SK-N-MC (cell line): ENCODE results near the gene PIAS2.
"Not testable (repeated sequence)": the region's sequence is repeated elsewhere in the genome, so short reads cannot be mapped to it uniquely, and the experiment has no call there.

Experiments
- DNase-seq: peaks from one replicate; pipeline ENCODE4 v3.0.0-alpha.2; 2011; ENCODE audit warnings: low read depth, low spot score
- H3K27ac ChIP-seq: fragments of 200-600 bp; sonication (generic); 2 replicates; pipeline ENCODE4 v1.5.1; 2016; ENCODE audit warnings: mixed run types
- H3K36me3 ChIP-seq: fragments of 200-600 bp; sonication (generic); 2 replicates; pipeline ENCODE4 v1.6.1; 2017; ENCODE audit warnings: antibody characterized with exemption, low read length, mixed read lengths; ENCODE audit not compliant: insufficient read depth
- H3K4me3 ChIP-seq: fragments of 200-600 bp; sonication (generic); 2 replicates; pipeline ENCODE4 v1.5.1; 2016
- H3K9ac ChIP-seq: fragments of 200-600 bp; sonication (generic); 2 replicates; pipeline ENCODE4 v1.8.0; 2017; ENCODE audit warnings: mixed run types, mixed read lengths; ENCODE audit not compliant: insufficient read length
- H3K9me3 ChIP-seq: fragments of 200-600 bp; sonication (generic); 2 replicates; pipeline ENCODE4 v1.6.1; 2017; ENCODE audit warnings: low read depth, mild to moderate bottlenecking, antibody characterized with exemption, low read length, moderate library complexity, mixed read lengths
- EZH2 ChIP-seq: fragments of 200-600 bp; sonication (generic); IDR thresholded peaks from one replicate; pipeline ENCODE4 v1.6.1; 2017; ENCODE audit warnings: antibody characterized with exemption
- FOXP2 ChIP-seq: optimal IDR thresholded peaks from 2 replicates; pipeline ENCODE3; 2011; ENCODE audit warnings: mild to moderate bottlenecking, moderate library complexity; ENCODE audit not compliant: insufficient read depth; ENCODE audit errors: extremely low read length, control extremely low read depth
- POLR2AphosphoS5 ChIP-seq: IDR thresholded peaks from 2 replicates; pipeline ENCODE4 v1.6.1; 2012; ENCODE audit warnings: mild to moderate bottlenecking, low read depth, low read length, borderline replicate concordance

Gene PIAS2

DNA sequence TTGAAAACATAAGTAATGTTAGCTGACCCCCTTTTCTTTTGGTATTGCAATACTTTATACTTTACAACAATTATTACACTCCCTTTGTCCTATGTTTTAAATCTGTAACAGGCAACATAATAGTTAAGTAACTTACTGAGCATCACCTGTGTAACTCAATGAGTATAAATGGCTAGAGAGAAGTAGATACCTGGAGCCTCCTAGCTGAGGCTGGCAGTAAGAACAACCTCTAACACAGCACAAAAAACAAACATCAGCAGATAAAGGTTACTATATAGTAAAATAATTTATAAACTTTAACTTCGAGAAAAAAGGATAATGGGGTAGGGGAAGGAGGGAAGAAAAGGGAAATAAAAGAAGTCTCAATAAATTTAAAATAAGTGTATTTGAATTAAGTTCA is 87.4 kb downstream of the PIAS2 start:
- Histone ChIP-seq H3K36me3 (peaks cover 28% of the 10 kb centered on the region), H3K4me3 (no peak overlapping the region), H3K27ac (no peak overlapping the region), H3K9me3 (no peaks in the 10 kb centered on the region), H3K9ac (no peak overlapping the region)
- DNase-seq = no peak
- no peak for TF ChIP-seq FOXP2

DNA sequence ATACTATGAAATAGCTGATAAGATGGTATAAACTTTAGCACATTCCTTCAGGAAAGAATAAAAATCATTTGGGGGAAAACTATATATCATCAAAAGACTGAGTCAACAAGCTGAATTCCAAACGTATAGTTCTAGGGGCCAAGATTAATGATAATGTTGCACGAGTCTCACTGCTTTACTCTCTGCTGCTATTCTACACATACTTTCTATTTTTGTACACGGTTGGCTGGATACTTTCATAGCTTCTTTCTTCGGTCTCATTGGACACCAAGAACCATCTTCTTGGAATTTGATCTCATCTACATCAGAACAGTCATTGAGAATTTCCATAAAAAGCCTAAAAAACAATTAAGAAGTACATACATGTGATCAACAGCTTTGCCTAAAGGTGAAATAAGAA is 87.8 kb downstream of the PIAS2 start:
- no peak overlapping the region for H3K27ac ChIP-seq
- TF ChIP-seq POLR2AphosphoS5 (no peak), EZH2 (no peak), FOXP2 (no peak)
- DNase-seq = no peak
- no peaks in the 10 kb centered on the region for H3K9me3 ChIP-seq
- H3K9ac ChIP-seq = no peak overlapping the region
- H3K4me3 ChIP-seq = no peak overlapping the region
- peaks cover 28% of the 10 kb centered on the region for H3K36me3 ChIP-seq

DNA sequence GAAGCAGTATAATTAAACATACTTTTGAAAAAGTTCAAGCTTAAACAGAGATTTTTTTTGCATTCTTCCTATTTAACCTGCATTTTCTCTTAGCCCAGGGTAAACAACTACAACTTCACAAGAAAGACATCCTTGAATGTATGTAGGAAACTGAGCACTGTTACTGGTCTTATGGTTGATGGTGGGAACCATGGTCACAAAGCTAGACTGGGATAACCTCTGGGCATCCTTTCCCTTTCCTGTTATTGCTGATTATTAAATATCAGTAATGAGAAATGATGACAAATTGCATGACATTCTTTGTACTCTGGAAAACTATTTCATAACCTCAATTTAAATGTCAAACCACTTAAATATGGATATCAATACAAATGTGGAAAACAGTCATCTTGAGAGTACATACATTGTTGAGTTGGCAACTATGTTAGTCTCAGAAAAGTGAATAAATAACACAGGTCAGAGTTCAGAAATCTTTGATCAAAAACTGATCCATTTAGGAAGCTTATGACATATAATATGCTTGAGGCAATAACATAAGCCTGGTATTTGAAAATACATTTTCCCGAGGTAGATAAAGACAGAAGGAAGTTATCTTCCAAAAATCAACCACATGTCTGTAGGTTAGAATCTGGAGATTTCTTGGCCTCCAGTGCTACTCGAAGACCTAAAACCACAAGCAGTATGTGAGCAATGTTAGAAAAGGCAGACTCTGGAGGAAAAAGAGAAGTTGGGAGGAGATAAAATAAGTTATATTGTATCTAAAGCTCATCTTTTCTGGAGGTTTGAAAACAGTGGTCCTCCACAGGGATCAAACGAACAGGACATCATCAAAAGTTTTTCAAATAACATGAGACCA is 95.2 kb downstream of the PIAS2 start:
- Histone ChIP-seq H3K27ac (no peak overlapping the region), H3K9me3 (no peaks in the 10 kb centered on the region), H3K9ac (no peak overlapping the region), H3K36me3 (peaks cover 8% of the 10 kb centered on the region; the same call in 1 of the 2 replicates), H3K4me3 (no peak overlapping the region)
- DNase-seq = no peak
- no peak for TF ChIP-seq FOXP2

DNA sequence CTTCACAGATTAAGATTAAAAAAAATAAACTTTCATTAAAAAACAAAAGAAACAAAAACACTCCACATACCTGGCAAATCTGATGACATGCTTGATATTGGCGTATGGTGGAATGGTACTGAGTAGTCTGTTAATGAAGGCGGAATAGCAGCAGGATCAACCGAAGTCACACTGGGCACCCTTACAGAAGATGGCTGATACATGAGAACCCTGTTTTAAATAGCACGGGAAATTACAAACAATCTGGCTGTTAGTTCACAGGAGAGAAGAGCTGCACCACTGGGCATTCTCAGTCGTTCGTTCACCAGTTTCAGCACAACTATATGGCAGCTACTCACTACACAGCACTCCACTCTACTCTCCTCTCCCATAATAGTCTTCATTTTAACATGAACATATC is 96.4 kb downstream of the PIAS2 start:
- H3K9ac ChIP-seq = no peak overlapping the region
- H3K9me3 ChIP-seq = no peaks in the 10 kb centered on the region
- no peak for DNase-seq
- H3K27ac ChIP-seq = no peak overlapping the region
- no peak overlapping the region for H3K4me3 ChIP-seq
- TF ChIP-seq EZH2 (no peak), POLR2AphosphoS5 (no peak), FOXP2 (no peak)
- H3K36me3 ChIP-seq = peaks cover 4% of the 10 kb centered on the region; the same call in 1 of the 2 replicates

DNA sequence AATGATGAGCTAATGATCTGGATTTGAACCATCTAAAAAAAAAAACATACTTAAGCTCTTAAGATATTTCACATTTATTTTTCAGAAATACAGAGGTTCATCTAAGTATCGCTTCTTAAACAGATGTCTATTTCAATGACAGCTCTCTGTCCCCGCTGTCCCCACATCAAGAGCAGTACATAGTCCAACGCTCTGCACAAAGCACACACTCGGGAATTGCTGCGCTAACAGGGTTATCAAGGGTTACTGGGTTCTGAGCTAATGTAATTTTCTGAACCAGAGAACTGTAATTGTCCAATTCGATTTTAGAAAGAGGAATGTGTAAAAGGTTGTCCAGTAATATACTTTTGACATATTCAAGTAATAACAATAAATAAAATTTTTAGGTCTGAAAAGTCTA is 101.6 kb downstream of the PIAS2 start:
- Histone ChIP-seq H3K4me3 (no peak overlapping the region), H3K27ac (no peak overlapping the region), H3K36me3 (0 out of 2 replicates have a peak, but pooled peaks cover 3% of the 10 kb centered on the region), H3K9ac (no peak overlapping the region), H3K9me3 (no peaks in the 10 kb centered on the region)
- TF ChIP-seq POLR2AphosphoS5 = no peak
- TF ChIP-seq FOXP2 = no peak
- no peak for TF ChIP-seq EZH2
- DNase-seq = no peak

DNA sequence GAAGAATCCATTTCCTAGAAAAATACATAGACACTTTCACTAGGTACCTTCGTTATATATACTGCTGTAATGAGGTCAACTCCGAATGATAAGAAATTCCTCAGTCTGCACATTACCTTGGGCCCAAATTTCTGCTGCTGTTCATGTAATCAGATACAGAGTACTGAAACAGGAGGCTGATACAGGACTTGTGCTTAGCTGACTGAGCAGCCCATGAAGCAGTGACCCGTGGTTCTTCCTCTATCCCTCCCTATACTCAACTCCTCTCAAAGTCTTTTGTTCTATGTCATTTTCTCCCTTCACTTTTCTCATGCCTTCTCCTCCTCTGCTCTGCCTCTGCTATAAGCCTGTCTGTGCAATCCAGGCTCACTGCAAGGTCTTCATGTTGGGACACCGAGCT is 102.9 kb downstream of the PIAS2 start:
- no peak overlapping the region for H3K9ac ChIP-seq
- no peak for DNase-seq
- H3K9me3 ChIP-seq = no peaks in the 10 kb centered on the region
- no peak overlapping the region for H3K27ac ChIP-seq
- H3K4me3 ChIP-seq = no peak overlapping the region
- TF ChIP-seq EZH2 (no peak), FOXP2 (no peak), POLR2AphosphoS5 (no peak)
- H3K36me3 ChIP-seq = no peaks in the 10 kb centered on the region

DNA sequence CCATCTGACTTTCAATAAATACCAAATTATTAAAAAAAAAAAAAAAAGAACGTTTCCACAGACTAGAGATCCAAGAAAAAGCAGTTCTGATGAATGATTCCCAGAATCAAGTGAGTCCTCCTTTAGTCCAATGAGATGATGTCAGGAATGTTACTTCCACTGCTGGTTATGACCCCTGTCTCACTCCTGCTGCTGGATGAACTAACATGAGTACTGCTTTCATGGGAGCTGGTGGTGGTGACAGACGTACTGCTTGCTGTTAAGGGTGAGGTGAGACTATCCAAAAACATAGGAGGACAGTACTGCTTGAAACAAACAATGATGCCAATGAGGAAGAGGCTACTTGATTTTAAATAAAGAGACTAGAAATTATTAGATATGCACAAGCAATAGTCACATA is 105.0 kb downstream of the PIAS2 start:
- no peak for DNase-seq
- Histone ChIP-seq H3K27ac (no peak overlapping the region), H3K4me3 (no peak overlapping the region), H3K9me3 (no peaks in the 10 kb centered on the region), H3K36me3 (no peaks in the 10 kb centered on the region), H3K9ac (no peak overlapping the region)
- TF ChIP-seq EZH2 (no peak), POLR2AphosphoS5 (no peak), FOXP2 (no peak)

DNA sequence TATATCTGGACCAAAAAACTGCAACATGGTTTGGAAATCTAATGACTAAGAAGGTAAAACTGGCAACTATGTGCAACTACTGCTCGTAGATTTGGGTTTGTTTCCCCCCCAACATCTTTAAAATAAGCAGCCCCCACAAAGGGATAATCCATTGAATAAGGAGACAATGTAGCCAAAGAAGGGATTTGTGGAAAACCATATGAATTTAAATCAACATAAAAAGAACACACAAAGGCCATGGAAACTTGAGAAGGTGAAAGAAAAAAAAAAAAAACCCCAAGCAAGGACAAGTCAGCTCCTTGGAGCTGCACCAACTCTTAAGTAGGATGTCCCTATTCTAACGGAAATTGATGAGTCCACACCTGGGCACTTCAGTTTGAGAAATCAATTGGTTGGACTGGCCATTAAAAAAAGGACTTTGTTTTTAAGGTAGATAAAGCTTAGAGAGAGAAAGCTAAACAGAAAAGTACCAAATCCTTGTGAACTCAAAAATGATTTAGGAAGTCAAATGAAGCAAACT is 106.8 kb downstream of the PIAS2 start:
- no peak for TF ChIP-seq POLR2AphosphoS5
- no peak for TF ChIP-seq FOXP2
- TF ChIP-seq EZH2 = no peak
- H3K9ac ChIP-seq = no peak overlapping the region
- H3K9me3 ChIP-seq = no peaks in the 10 kb centered on the region
- no peak for DNase-seq
- no peaks in the 10 kb centered on the region for H3K36me3 ChIP-seq
- no peak overlapping the region for H3K4me3 ChIP-seq
- H3K27ac ChIP-seq = no peak overlapping the region

DNA sequence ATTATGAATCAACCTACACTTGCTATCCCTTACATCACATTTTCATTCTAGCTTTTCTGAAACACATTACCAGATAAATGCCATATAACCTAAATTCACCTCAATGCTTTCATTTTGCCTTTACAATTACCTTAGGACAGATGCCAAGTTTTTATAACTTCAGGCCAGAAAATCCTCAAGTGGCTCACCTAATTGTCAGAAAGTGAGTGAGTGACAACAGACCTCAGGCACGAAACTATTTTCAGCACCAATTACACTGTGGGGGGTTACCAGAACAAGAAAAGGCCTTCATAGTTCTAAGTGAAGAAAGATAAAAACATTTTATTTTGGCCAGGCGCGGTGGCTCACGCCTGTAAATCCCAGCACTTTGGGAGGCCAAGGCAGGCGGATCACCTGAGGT is 108.2 kb downstream of the PIAS2 start:
- Histone ChIP-seq H3K9me3 (no peaks in the 10 kb centered on the region), H3K4me3 (no peak overlapping the region), H3K27ac (no peak overlapping the region), H3K36me3 (no peaks in the 10 kb centered on the region), H3K9ac (no peak overlapping the region)
- DNase-seq = no peak
- TF ChIP-seq POLR2AphosphoS5 = no peak
- TF ChIP-seq EZH2 = no peak
- TF ChIP-seq FOXP2 = no peak

DNA sequence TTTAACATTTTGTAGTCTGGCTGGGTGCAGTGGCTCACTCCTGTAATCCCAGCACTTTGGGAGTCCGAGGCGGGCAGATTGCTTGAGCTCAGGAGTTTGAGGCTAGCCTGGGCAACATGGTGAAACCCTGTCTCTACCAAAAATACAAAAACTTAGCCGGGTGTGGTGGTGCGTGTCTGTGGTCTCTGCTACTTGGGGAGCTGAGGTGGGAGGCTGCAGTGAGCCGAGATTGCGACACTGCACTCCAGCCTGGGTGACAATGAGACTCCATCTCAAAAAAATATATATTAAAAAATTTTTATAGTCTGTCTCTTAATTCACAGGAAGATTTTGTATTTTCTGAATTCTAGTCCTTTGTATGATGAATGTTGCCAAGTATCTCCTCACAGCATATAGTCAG is 121.4 kb downstream of the PIAS2 start:
- not testable (repeated sequence) for H3K36me3 ChIP-seq, H3K27ac ChIP-seq, H3K9me3 ChIP-seq, H3K4me3 ChIP-seq, H3K9ac ChIP-seq, DNase-seq
